SU-DHL-6 (cell line): ENCODE data around the gene TOR4A.

Source experiments
- EZH2phosphoT487 ChIP-seq: fragments of 200-600 bp; sonication (generic), shearing (Covaris generic); conservative IDR thresholded peaks from 2 replicates; pipeline ENCODE4 v1.6.1; 2018; ENCODE audit warnings: mild to moderate bottlenecking, antibody characterized with exemption, low read length, moderate library complexity, mixed read lengths
- TF ChIP-seq, protein P1 (sequence below): fragments of 200-600 bp; sonication (generic); IDR thresholded peaks from one replicate; pipeline ENCODE4 v1.5.1; 2017; ENCODE audit warnings: antibody characterized with exemption, mild to moderate bottlenecking, low read length, moderate library complexity; ENCODE audit not compliant: insufficient read depth, poor library complexity, severe bottlenecking

DNA sequence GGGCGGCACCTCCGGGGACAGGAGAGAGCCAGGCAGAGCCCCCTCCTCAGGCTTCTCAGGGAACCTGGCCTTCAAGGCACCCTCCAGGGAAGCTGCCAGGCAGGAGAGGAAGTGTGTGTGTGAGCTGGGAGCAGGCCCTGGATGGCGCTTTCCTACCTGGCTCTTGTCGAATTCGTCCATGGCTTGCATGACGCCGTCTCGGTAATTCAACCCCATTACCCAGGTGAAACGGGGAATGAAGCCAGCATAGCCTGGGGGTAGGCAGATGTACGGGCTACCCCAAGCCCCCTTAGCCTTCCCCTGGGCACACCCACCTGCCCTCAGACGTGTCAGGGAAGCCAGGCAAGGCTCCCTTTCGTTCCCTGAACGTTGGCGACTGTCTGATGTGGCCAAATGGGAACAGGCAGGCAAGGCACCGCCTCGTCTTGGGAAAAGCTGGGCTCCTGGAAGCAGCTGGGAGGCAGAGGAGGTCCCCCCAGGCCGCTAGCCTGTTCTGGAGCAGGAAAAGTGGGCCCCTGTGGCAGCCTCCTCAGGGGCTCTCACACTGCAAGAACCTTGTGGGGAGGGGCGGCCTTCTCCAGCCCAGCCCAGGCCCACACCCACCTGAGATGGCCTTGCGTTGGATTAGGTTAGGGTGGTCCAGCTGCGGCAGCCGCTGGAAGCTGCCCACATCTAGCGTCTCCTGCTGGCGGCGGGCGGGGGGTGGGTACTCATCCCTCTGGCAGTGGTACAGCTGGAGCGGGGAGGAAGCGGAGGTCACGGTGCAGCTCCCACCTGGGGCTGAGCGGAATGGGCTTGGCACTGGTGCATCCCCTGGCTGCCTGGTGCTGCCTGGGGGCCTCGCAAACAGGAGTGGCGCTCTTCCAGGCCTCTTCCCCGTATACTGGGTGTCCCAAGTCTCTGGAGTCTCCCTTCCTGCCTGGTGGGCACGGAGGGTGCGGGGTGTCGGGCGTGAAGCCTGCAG, 32.8 kb upstream of the TOR4A start:
- TF ChIP-seq, protein P1, sequence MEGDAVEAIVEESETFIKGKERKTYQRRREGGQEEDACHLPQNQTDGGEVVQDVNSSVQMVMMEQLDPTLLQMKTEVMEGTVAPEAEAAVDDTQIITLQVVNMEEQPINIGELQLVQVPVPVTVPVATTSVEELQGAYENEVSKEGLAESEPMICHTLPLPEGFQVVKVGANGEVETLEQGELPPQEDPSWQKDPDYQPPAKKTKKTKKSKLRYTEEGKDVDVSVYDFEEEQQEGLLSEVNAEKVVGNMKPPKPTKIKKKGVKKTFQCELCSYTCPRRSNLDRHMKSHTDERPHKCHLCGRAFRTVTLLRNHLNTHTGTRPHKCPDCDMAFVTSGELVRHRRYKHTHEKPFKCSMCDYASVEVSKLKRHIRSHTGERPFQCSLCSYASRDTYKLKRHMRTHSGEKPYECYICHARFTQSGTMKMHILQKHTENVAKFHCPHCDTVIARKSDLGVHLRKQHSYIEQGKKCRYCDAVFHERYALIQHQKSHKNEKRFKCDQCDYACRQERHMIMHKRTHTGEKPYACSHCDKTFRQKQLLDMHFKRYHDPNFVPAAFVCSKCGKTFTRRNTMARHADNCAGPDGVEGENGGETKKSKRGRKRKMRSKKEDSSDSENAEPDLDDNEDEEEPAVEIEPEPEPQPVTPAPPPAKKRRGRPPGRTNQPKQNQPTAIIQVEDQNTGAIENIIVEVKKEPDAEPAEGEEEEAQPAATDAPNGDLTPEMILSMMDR: no peak
- TF ChIP-seq EZH2phosphoT487: no peak
